Tibial artery (tissue), 4 donors: ENCODE measurements around the gene TAS2R16.

Experiments used
- DNase-seq, 2 donors: peaks; one replicate each; pipeline ENCODE4 v3.0.0-alpha.2; 2019
- H3K27ac ChIP-seq, 2 donors: fragments of 200-600 bp; sonication (generic) in 1 of 2; 1 replicate in 1 of 2; 2 replicates in 1 of 2; pipeline ENCODE4 v1.5.1; 2018 to 2019; ENCODE audit warnings: mild to moderate bottlenecking in 1 of 2
- H3K27me3 ChIP-seq, 2 donors: fragments of 200-600 bp; sonication (generic) in 1 of 2; one replicate each; pipeline versions ENCODE4 v1.5.1 to v1.6.0; 2016 to 2019
- H3K36me3 ChIP-seq, 3 donors: fragments of 200-600 bp; sonication (generic) in 2 of 3; one replicate each; pipeline ENCODE4 v1.5.1; 2016 to 2019; ENCODE audit warnings: mild to moderate bottlenecking in 2 of 3
- H3K4me1 ChIP-seq, 4 donors: fragments of 200-600 bp; sonication (generic) in 2 of 4; 1 replicate in 3 of 4; 2 replicates in 1 of 4; pipeline ENCODE4 v1.5.1; 2016 to 2019
- H3K4me3 ChIP-seq, 2 donors: fragments of 200-600 bp; sonication (generic) in 1 of 2; 1 replicate in 1 of 2; 2 replicates in 1 of 2; pipeline ENCODE4 v1.5.1; 2018 to 2019; ENCODE audit warnings: mild to moderate bottlenecking in 2 of 2
- H3K9me3 ChIP-seq, 3 donors: fragments of 200-600 bp; sonication (generic) in 1 of 3; one replicate each; pipeline ENCODE4 v1.5.1; 2016 to 2019
- CTCF ChIP-seq, 2 experiments: fragments of 200-600 bp in 1 of 2; fragments of 450-650 bp in 1 of 2; IDR thresholded peaks; one replicate each; pipeline ENCODE4 v1.5.1; 2017 to 2019; ENCODE audit warnings: antibody characterized with exemption in 2 of 2, mild to moderate bottlenecking in 1 of 2, moderate library complexity in 1 of 2
- intact Hi-C: fragments of 100-400 bp; cut with DNase I; formaldehyde crosslinking; loops from one replicate; pipeline ENCODE4 v1.15.0; 2023; ENCODE audit warnings: low total_unique reads

The TAS2R16 gene

GRCh38 chr7:122975341-122975740 lies 20.2 kb downstream of the TAS2R16 start:
- Histone ChIP-seq H3K4me1 (no peaks in the 10 kb centered on the region), H3K4me3 (no peak overlapping the region), H3K9me3 (no peaks in the 10 kb centered on the region), H3K27ac (no peak overlapping the region), H3K36me3 (no peaks in the 10 kb centered on the region), H3K27me3 (no peaks in the 10 kb centered on the region)
- intact Hi-C loops = no loop called here
- DNase-seq = no peak
- TF ChIP-seq CTCF (IDR thresholded peaks at IDR 0.05) = no peak

- H3K9me3 ChIP-seq = no peaks in the 10 kb centered on the region
- H3K4me1 ChIP-seq = no peaks in the 10 kb centered on the region
- intact Hi-C loops = no loop called here
- no peaks in the 10 kb centered on the region for H3K36me3 ChIP-seq
- TF ChIP-seq CTCF (IDR thresholded peaks at IDR 0.05) = no peak
- no peaks in the 10 kb centered on the region for H3K27me3 ChIP-seq
- H3K4me3 ChIP-seq = no peak overlapping the region
- DNase-seq = no peak
- H3K27ac ChIP-seq = no peak overlapping the region
Observed at GRCh38 chr7:122974229-122974628, 21.3 kb downstream of the TAS2R16 start.

- H3K27ac ChIP-seq = no peak overlapping the region
- H3K4me1 ChIP-seq = no peaks in the 10 kb centered on the region
- H3K4me3 ChIP-seq = no peak overlapping the region
- H3K9me3 ChIP-seq = no peaks in the 10 kb centered on the region
- no peak for TF ChIP-seq CTCF (IDR thresholded peaks at IDR 0.05)
- no peaks in the 10 kb centered on the region for H3K27me3 ChIP-seq
- intact Hi-C loops = no loop called here
- no peaks in the 10 kb centered on the region for H3K36me3 ChIP-seq
- DNase-seq = no peak
Observed at GRCh38 chr7:122972056-122972455, 23.4 kb downstream of the TAS2R16 start.

- DNase-seq = no peak
- intact Hi-C loops = no loop called here
- Histone ChIP-seq H3K9me3 (no peaks in the 10 kb centered on the region), H3K36me3 (no peaks in the 10 kb centered on the region), H3K4me1 (no peaks in the 10 kb centered on the region), H3K27me3 (no peaks in the 10 kb centered on the region), H3K4me3 (no peak overlapping the region), H3K27ac (no peak overlapping the region)
- no peak for TF ChIP-seq CTCF (IDR thresholded peaks at IDR 0.05)
Observed at GRCh38 chr7:122970740-122971725, 24.5 kb downstream of the TAS2R16 start.

- Histone ChIP-seq H3K36me3 (no peaks in the 10 kb centered on the region), H3K4me1 (no peaks in the 10 kb centered on the region), H3K9me3 (no peaks in the 10 kb centered on the region), H3K4me3 (no peak overlapping the region), H3K27ac (no peak overlapping the region), H3K27me3 (no peaks in the 10 kb centered on the region)
- no peak for DNase-seq
- intact Hi-C loops = no loop called here
- no peak for TF ChIP-seq CTCF (IDR thresholded peaks at IDR 0.05)
Observed at GRCh38 chr7:122968389-122968788, 27.1 kb downstream of the TAS2R16 start.
